BE2C (cell line): ENCODE data around the gene MAN2A2.
"Not testable (repeated sequence)": the region's sequence is repeated elsewhere in the genome, so short reads cannot be mapped to it uniquely, and the experiment has no call there.

Experiments
- DNase-seq: peaks from one replicate; pipeline ENCODE4 v3.0.0-alpha.2; 2020
- H3K27me3 ChIP-seq: fragments of 250-450 bp; sonication (Bioruptor Pico); 2 replicates; pipeline ENCODE4 v1.5.1; 2020; ENCODE audit warnings: mild to moderate bottlenecking
- H3K36me3 ChIP-seq: fragments of 250-450 bp; sonication (Bioruptor Pico); 2 replicates; pipeline ENCODE4 v1.5.1; 2020; ENCODE audit warnings: mild to moderate bottlenecking
- H3K4me1 ChIP-seq: fragments of 250-450 bp; sonication (Bioruptor Pico); 2 replicates; pipeline ENCODE4 v1.5.1; 2020
- H3K4me3 ChIP-seq: 2 replicates; pipeline ENCODE4 v1.5.1; 2011; ENCODE audit warnings: low read depth, low read length
- H3K9me3 ChIP-seq: fragments of 250-450 bp; sonication (Bioruptor Pico); 2 replicates; pipeline ENCODE4 v1.5.1; 2020
- TF ChIP-seq, protein P1 (sequence below): IDR thresholded peaks from 2 replicates; pipeline ENCODE4 v1.5.1; 2012; ENCODE audit warnings: mild to moderate bottlenecking, low read depth, low read length

Gene MAN2A2

GRCh38 chr15:90873998-90874605 lies 29.0 kb upstream of the MAN2A2 start:
- TF ChIP-seq, protein P1, sequence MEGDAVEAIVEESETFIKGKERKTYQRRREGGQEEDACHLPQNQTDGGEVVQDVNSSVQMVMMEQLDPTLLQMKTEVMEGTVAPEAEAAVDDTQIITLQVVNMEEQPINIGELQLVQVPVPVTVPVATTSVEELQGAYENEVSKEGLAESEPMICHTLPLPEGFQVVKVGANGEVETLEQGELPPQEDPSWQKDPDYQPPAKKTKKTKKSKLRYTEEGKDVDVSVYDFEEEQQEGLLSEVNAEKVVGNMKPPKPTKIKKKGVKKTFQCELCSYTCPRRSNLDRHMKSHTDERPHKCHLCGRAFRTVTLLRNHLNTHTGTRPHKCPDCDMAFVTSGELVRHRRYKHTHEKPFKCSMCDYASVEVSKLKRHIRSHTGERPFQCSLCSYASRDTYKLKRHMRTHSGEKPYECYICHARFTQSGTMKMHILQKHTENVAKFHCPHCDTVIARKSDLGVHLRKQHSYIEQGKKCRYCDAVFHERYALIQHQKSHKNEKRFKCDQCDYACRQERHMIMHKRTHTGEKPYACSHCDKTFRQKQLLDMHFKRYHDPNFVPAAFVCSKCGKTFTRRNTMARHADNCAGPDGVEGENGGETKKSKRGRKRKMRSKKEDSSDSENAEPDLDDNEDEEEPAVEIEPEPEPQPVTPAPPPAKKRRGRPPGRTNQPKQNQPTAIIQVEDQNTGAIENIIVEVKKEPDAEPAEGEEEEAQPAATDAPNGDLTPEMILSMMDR, result no peak
- DNase-seq, result no peak
- Histone ChIP-seq H3K4me1 (peaks cover 8% of the 10 kb centered on the region; the same call in 1 of the 2 replicates), H3K27me3 (no peaks in the 10 kb centered on the region), H3K36me3 (peaks cover 10% of the 10 kb centered on the region), H3K4me3 (no peak overlapping the region), H3K9me3 (no peaks in the 10 kb centered on the region)

- not testable (repeated sequence) for H3K4me3 ChIP-seq, H3K4me1 ChIP-seq, H3K27me3 ChIP-seq, DNase-seq, H3K9me3 ChIP-seq
- peaks cover 16% of the 10 kb centered on the region for H3K36me3 ChIP-seq
Observed at GRCh38 chr15:90874986-90875385, 28.1 kb upstream of the MAN2A2 start.

DNA sequence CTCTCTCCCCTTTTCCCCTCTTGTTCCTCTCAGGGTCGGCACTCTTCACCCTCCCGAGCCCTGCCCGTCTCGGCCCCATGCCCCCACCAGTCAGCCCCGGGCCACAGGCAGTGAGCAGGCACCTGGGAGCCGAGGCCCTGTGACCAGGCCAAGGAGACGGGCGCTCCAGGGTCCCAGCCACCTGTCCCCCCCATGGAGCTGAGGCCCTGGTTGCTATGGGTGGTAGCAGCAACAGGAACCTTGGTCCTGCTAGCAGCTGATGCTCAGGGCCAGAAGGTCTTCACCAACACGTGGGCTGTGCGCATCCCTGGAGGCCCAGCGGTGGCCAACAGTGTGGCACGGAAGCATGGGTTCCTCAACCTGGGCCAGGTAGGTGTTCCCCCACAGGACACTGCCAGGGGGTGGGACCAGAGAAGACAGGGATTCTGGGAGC lies 27.5 kb upstream of the MAN2A2 start:
- Histone ChIP-seq H3K36me3 (peaks cover 16% of the 10 kb centered on the region), H3K4me3 (no peak overlapping the region), H3K27me3 (no peaks in the 10 kb centered on the region), H3K9me3 (no peaks in the 10 kb centered on the region), H3K4me1 (peaks cover 8% of the 10 kb centered on the region; the same call in 1 of the 2 replicates)
- TF ChIP-seq, protein P1, result no peak
- DNase-seq, result no peak

- no peak for DNase-seq
- TF ChIP-seq, protein P1, result no peak
- Histone ChIP-seq H3K27me3 (no peaks in the 10 kb centered on the region), H3K4me3 (no peak overlapping the region), H3K36me3 (peaks cover 16% of the 10 kb centered on the region), H3K9me3 (no peaks in the 10 kb centered on the region), H3K4me1 (peaks cover 8% of the 10 kb centered on the region; the same call in 1 of the 2 replicates)
Observed at GRCh38 chr15:90876046-90876445, 27.1 kb upstream of the MAN2A2 start.

- Histone ChIP-seq H3K36me3 (peaks cover 16% of the 10 kb centered on the region), H3K27me3 (no peaks in the 10 kb centered on the region), H3K4me1 (peaks cover 8% of the 10 kb centered on the region; the same call in 1 of the 2 replicates), H3K9me3 (no peaks in the 10 kb centered on the region), H3K4me3 (no peak overlapping the region)
- no peak for DNase-seq
- TF ChIP-seq, protein P1, result no peak
Observed at GRCh38 chr15:90876512-90877170, 26.5 kb upstream of the MAN2A2 start.

DNA sequence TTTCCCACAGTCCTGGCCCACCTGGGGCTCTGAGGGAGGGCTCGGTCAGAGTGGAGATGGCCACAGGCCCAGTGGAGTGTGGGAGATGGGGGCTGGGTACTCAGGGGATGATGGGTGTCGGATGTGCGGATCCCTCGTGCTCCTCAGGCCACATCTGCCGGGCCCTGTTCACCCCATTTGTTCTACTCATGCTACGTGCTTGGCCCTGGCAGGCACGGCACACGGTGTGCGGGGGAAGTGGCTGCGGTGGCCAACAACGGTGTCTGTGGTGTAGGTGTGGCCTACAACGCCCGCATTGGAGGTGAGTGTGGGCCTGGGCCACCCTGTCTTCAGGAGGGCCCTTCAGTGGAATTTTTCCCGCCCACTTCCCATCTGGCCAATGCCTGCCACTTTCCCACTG lies 25.8 kb upstream of the MAN2A2 start:
- Histone ChIP-seq H3K36me3 (peaks cover 16% of the 10 kb centered on the region), H3K4me3 (no peak overlapping the region), H3K27me3 (no peaks in the 10 kb centered on the region), H3K9me3 (no peaks in the 10 kb centered on the region), H3K4me1 (peaks cover 7% of the 10 kb centered on the region; the same call in 1 of the 2 replicates)
- TF ChIP-seq, protein P1, result no peak
- DNase-seq, result no peak
